ENCODE results near the gene ACBD7.

ACBD7 gene

DNA sequence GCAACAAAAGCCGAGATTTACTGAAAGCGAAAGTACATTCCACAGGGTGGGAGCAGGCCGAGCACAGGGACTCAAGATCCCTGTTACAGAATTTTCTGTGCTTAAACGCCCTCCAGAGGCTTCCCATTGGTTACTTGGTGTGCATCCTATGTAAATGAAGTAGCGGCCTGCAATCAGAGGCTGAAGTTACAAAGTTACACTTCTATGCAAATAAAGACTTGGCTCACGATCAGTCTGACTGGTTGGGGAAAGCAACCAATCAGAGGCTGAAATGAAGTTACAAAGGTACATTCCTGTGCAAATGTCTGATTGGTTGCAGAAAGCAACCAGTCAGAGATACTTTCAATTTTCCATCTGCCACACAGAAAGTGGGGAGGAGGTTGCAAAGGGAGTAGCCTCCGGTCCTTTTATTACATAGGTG lies 4.1 kb downstream of the ACBD7 start:
- Histone ChIP-seq H3K36me3 (ENCODE audit: control insufficient read depth, low read depth, low read length) (no peaks in the 10 kb centered on the region), H3K27me3 (ENCODE audit: control insufficient read depth, insufficient read depth, low read length) (no peaks in the 10 kb centered on the region), H3K4me3 (ENCODE audit: low read length) (peak overlapping the region; percentile 26), H3K27ac (ENCODE audit: low read length) (peak overlapping the region; percentile 26), H3K9me3 (ENCODE audit: control insufficient read depth, low read depth, low read length) (no peaks in the 10 kb centered on the region), H3K9ac (ENCODE audit: low read length) (no peak overlapping the region), H3K4me1 (ENCODE audit: control insufficient read depth, low read depth, low read length) (peaks cover 6% of the 10 kb centered on the region)

DNA sequence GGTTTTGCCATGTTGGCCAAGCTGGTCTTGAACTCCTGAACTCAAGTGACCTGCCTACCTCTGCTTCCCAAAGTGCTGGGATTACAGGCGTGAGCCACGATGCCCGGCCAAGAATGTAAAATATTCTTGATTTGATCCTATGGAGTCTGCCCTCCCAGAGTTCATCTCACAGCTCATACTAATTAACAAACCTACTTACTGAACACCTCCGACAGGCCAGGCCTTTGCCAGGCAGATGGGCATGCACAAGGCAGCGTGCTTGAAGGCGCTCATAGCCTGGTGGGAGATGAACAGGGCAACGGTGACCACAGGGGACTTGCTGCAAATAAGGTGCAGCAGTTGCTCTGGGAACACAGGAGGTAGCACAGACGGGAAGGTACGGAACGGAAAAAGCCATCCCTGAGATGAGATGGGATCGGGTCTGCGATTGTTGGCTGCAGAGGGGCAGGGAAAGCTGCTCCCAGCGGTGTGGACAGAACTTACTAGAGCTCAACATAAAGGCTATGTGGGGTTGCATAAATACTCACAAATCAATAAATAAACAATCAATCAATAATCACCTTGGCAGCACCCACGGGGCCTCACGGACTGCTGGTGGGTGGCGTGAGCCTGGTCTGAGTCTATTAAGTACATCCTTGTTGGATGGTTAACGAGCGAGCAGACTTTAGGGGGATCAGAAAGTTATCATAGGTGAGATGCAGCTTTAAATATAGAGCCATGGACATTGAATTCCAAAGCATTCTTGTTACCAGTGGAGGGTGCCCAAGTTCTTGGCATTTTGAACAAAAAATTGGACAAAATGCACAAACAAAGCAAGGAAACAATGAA lies 4.7 kb downstream of the ACBD7 start:
- Histone ChIP-seq H3K9ac (ENCODE audit: low read length) (no peak overlapping the region), H3K4me1 (ENCODE audit: control insufficient read depth, low read depth, low read length) (peaks cover 6% of the 10 kb centered on the region), H3K36me3 (ENCODE audit: control insufficient read depth, low read depth, low read length) (no peaks in the 10 kb centered on the region), H3K27ac (ENCODE audit: low read length) (peak overlapping the region; percentile 26), H3K4me3 (ENCODE audit: low read length) (peak overlapping the region; percentile 26), H3K27me3 (ENCODE audit: control insufficient read depth, insufficient read depth, low read length) (no peaks in the 10 kb centered on the region), H3K9me3 (ENCODE audit: control insufficient read depth, low read depth, low read length) (no peaks in the 10 kb centered on the region)

DNA sequence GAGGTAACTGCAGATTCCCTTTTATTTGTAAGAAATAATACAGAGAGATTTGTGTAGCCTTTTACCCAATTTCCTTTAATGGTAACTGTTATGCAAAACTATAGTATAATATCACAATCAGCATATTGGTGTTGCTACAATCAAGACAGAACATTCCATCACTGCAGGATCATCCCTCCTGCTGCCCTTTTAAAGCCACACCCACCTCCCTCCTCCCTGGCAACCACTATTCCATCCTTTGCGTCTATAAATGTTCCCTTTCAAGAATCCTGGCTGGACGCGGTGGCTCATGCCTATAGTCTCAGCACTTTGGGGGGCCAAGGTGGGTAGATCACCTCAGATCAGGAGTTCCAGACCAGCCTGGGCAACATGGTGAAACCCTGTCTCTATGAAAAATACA lies 13.2 kb downstream of the ACBD7 start:
- H3K27ac ChIP-seq (ENCODE audit: low read length): no peak overlapping the region

DNA sequence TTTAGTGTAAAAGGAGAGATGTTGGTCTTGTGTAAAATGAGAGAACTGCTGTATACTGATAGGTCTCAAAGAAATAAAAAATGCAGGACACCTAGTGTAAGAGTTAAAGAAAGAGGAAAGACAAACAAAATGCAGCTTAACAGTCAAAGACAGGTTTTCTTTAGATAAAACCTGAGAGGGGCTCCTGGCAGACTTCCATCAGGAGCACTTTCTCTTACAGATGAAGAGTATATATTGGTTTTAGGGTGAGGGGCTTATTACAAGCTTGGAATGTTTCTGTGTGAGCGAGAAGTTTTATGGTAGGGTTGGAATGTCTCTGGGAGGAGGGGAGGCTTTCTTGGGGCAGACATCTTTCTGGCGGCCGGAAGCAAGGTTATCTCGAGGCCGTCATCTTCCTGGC lies 16.2 kb downstream of the ACBD7 start:
- no peak overlapping the region for H3K9ac ChIP-seq (ENCODE audit: low read length)
- peaks cover 5% of the 10 kb centered on the region for H3K9me3 ChIP-seq (ENCODE audit: control insufficient read depth, low read depth, low read length)
- H3K27me3 ChIP-seq (ENCODE audit: control insufficient read depth, insufficient read depth, low read length): no peaks in the 10 kb centered on the region
- H3K27ac ChIP-seq (ENCODE audit: low read length): no peak overlapping the region
- no peaks in the 10 kb centered on the region for H3K36me3 ChIP-seq (ENCODE audit: control insufficient read depth, low read depth, low read length)
- no peak overlapping the region for H3K4me3 ChIP-seq (ENCODE audit: low read length)
- no peaks in the 10 kb centered on the region for H3K4me1 ChIP-seq (ENCODE audit: control insufficient read depth, low read depth, low read length)

More for the DNA sequence above, 13.2 kb downstream of the ACBD7 start:
- peaks cover 5% of the 10 kb centered on the region for H3K9me3 ChIP-seq (ENCODE audit: control insufficient read depth, low read depth, low read length)
- no peak overlapping the region for H3K9ac ChIP-seq (ENCODE audit: low read length)
- H3K27me3 ChIP-seq (ENCODE audit: control insufficient read depth, insufficient read depth, low read length): no peaks in the 10 kb centered on the region
- no peaks in the 10 kb centered on the region for H3K4me1 ChIP-seq (ENCODE audit: control insufficient read depth, low read depth, low read length)
- H3K36me3 ChIP-seq (ENCODE audit: control insufficient read depth, low read depth, low read length): no peaks in the 10 kb centered on the region
- H3K4me3 ChIP-seq (ENCODE audit: low read length): no peak overlapping the region

DNA sequence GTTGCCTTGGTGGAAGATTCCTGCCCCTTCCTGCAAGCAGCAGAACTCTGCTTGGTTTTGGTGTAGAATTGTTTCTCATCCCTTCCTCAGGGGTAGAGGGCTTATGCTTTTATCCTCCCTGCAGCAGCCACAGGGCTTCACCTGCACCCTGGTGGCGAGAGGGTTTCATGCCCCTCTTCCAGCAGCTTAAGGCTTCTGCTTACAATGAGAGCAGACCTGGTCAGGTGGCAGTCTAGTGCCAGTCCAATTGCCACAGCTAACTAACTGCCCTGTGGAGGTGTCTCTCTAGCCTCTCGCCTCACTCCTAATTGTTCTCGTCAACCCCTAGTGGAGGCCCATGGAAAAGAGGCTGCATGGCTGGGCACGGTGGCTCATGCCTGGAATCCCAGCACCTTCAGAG lies 19.3 kb downstream of the ACBD7 start:
- Histone ChIP-seq H3K4me1 (ENCODE audit: control insufficient read depth, low read depth, low read length) (no peaks in the 10 kb centered on the region), H3K27ac (ENCODE audit: low read length) (no peak overlapping the region), H3K27me3 (ENCODE audit: control insufficient read depth, insufficient read depth, low read length) (no peaks in the 10 kb centered on the region), H3K36me3 (ENCODE audit: control insufficient read depth, low read depth, low read length) (no peaks in the 10 kb centered on the region), H3K9ac (ENCODE audit: low read length) (no peak overlapping the region), H3K9me3 (ENCODE audit: control insufficient read depth, low read depth, low read length) (peaks cover 5% of the 10 kb centered on the region), H3K4me3 (ENCODE audit: low read length) (no peak overlapping the region)

DNA sequence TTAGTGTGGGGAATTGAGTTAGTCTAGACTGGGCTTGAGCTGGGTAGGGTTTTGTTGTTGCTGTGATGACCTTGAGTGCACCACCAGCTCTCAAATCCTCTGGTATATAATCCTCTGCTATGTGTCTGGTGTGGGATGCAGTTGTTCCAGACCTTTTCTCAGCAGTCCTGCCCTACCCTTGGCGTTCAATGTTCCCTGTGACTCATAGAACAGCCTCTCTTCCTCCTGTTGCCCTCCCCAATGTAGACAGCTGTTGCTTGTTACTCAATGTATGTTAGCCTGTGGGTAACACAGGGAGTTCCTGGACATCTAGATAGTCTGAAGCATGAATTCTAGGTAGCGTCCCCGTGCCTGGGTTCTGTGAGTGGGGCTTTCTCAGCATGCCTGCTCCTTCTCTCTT lies 19.8 kb downstream of the ACBD7 start:
- no peaks in the 10 kb centered on the region for H3K27me3 ChIP-seq (ENCODE audit: control insufficient read depth, insufficient read depth, low read length)
- H3K4me1 ChIP-seq (ENCODE audit: control insufficient read depth, low read depth, low read length): no peaks in the 10 kb centered on the region
- no peak overlapping the region for H3K4me3 ChIP-seq (ENCODE audit: low read length)
- peaks cover 5% of the 10 kb centered on the region for H3K9me3 ChIP-seq (ENCODE audit: control insufficient read depth, low read depth, low read length)
- no peak overlapping the region for H3K9ac ChIP-seq (ENCODE audit: low read length)
- no peak overlapping the region for H3K27ac ChIP-seq (ENCODE audit: low read length)
- no peaks in the 10 kb centered on the region for H3K36me3 ChIP-seq (ENCODE audit: control insufficient read depth, low read depth, low read length)

DNA sequence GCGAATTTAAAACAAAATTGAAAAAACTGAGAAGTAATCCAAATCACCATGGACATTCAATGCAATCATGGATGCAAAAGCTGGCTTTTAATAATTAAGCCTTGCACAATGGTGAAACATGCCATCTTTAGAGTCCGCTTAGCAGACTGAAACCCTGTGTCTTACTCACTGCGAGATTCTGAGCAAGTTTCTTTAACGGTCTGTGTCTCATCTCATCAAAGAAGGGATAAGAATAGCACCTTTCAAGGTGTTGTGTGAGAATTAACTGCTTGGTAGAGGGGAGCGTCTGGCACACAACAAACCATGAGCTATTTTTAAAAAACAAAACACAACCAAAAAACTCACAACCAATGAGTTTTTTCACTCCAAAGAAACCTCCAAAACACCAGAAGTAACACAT lies 21.4 kb downstream of the ACBD7 start:
- no peaks in the 10 kb centered on the region for H3K36me3 ChIP-seq (ENCODE audit: control insufficient read depth, low read depth, low read length)
- H3K27me3 ChIP-seq (ENCODE audit: control insufficient read depth, insufficient read depth, low read length): no peaks in the 10 kb centered on the region
- no peak overlapping the region for H3K9ac ChIP-seq (ENCODE audit: low read length)
- no peaks in the 10 kb centered on the region for H3K4me1 ChIP-seq (ENCODE audit: control insufficient read depth, low read depth, low read length)
- no peak overlapping the region for H3K4me3 ChIP-seq (ENCODE audit: low read length)
- no peak overlapping the region for H3K27ac ChIP-seq (ENCODE audit: low read length)
- peaks cover 5% of the 10 kb centered on the region for H3K9me3 ChIP-seq (ENCODE audit: control insufficient read depth, low read depth, low read length)

DNA sequence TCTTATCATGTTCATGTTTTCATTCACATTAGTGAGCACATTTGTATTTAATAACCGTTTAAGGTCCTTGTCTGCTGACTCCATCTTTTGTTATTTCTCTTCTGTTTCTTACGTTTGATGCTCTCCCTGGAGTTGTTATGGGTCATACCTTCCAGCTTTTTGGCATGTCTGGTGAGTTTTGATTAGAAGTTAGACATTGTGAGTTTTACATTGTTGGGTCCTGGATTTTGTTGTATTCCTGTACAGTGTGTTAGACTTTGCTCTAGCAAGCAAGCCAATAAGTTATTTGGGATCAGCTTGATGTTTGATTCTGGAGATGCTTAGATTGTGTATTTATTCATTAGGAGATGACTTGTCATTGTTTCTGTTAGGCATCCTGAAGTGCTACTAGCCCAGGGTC lies 27.9 kb downstream of the ACBD7 start:
- H3K4me1 ChIP-seq (ENCODE audit: control insufficient read depth, low read depth, low read length): no peaks in the 10 kb centered on the region
- H3K9me3 ChIP-seq (ENCODE audit: control insufficient read depth, low read depth, low read length): no peaks in the 10 kb centered on the region

DNA sequence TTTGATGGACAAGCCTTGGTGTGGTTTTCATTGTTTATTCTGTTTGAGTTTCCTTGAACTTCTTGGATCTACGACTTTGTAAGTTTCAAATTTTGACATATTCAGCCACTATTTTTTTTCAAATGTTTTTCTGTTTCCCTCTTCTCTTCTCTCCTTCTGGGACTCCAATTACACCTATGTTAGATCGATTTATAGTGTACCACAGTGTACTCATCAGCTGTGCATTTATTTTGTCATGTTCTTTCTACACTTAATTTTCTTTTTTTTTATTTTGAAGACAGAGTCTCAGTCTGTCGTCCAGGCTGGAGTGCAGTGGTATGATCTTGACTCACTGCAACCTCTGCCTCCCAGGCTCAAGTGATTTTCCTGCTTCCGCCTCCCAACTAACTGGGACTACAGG lies 28.7 kb downstream of the ACBD7 start:
- Histone ChIP-seq H3K9me3 (ENCODE audit: control insufficient read depth, low read depth, low read length) (no peaks in the 10 kb centered on the region), H3K27ac (ENCODE audit: low read length) (no peak overlapping the region), H3K4me3 (ENCODE audit: low read length) (no peak overlapping the region), H3K27me3 (ENCODE audit: control insufficient read depth, insufficient read depth, low read length) (no peaks in the 10 kb centered on the region), H3K9ac (ENCODE audit: low read length) (no peak overlapping the region), H3K36me3 (ENCODE audit: control insufficient read depth, low read depth, low read length) (no peaks in the 10 kb centered on the region), H3K4me1 (ENCODE audit: control insufficient read depth, low read depth, low read length) (no peaks in the 10 kb centered on the region)

More for the DNA sequence above, 27.9 kb downstream of the ACBD7 start:
- Histone ChIP-seq H3K9ac (ENCODE audit: low read length) (no peak overlapping the region), H3K27me3 (ENCODE audit: control insufficient read depth, insufficient read depth, low read length) (no peaks in the 10 kb centered on the region), H3K4me3 (ENCODE audit: low read length) (no peak overlapping the region), H3K27ac (ENCODE audit: low read length) (no peak overlapping the region), H3K36me3 (ENCODE audit: control insufficient read depth, low read depth, low read length) (no peaks in the 10 kb centered on the region)

DNA sequence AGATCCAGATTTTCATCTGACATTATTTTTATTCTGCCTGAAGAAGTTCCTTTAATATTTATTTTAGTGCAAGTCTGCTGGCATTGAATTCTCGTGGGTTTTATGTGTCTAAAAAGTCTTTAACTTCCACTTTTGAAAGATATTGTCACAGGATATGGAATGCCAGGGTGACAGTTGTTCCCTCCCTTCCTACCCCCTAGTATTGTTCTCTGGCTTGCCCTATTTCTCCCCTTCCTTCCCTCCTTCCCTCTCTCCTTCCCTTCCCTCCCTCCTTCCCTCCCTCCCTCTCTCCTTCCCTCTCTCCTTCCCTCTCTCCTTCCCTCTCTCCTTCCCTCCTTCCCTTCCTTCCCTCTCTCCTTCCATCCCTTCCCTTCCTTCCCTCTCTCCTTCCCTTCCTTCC lies 29.9 kb downstream of the ACBD7 start:
- Histone ChIP-seq H3K4me1 (ENCODE audit: control insufficient read depth, low read depth, low read length) (no peaks in the 10 kb centered on the region), H3K36me3 (ENCODE audit: control insufficient read depth, low read depth, low read length) (no peaks in the 10 kb centered on the region), H3K27me3 (ENCODE audit: control insufficient read depth, insufficient read depth, low read length) (no peaks in the 10 kb centered on the region), H3K9me3 (ENCODE audit: control insufficient read depth, low read depth, low read length) (no peaks in the 10 kb centered on the region), H3K27ac (ENCODE audit: low read length) (no peak overlapping the region), H3K4me3 (ENCODE audit: low read length) (no peak overlapping the region), H3K9ac (ENCODE audit: low read length) (no peak overlapping the region)

DNA sequence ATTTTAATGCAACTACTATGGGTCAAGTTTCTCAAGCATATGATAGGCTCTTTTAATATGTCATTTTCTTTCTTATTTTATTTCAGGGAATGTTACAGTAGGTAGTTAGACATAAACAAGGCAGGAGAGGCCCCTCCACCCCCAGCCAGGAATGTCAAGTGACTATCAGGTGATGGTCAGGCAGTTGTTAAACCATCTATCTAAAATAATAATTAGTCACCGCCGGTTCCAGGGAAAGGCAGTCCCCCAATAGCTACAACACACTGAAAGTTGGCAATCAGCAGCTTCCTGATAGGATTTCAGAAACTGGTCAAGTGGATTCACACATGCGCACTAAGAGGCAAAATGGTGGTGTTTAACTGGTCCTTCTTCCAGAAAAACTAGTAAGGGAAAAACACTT lies 35.5 kb downstream of the ACBD7 start:
- no peaks in the 10 kb centered on the region for H3K36me3 ChIP-seq (ENCODE audit: control insufficient read depth, low read depth, low read length)
- no peak overlapping the region for H3K4me3 ChIP-seq (ENCODE audit: low read length)
- H3K27me3 ChIP-seq (ENCODE audit: control insufficient read depth, insufficient read depth, low read length): no peaks in the 10 kb centered on the region
- H3K9ac ChIP-seq (ENCODE audit: low read length): no peak overlapping the region
- no peaks in the 10 kb centered on the region for H3K4me1 ChIP-seq (ENCODE audit: control insufficient read depth, low read depth, low read length)
- no peaks in the 10 kb centered on the region for H3K9me3 ChIP-seq (ENCODE audit: control insufficient read depth, low read depth, low read length)
- no peak overlapping the region for H3K27ac ChIP-seq (ENCODE audit: low read length)

DNA sequence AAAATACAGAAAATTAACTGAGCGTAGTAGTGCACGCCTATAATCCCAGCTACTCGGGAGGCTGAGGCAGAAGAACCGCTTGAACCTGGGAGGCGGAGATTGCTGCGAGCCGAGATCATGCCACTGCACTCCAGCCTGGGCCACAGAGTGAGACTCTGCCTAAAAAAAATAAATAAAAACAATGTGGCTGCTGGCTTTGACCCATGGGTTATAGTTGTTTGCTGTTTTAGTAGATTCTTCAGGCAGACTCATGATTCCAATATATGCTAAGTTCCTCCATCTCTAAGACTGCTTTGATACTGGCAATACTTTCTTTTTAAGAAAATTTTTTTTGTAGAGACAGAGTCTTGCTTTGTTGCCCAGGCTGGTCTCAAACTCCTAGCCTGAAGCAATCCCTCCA lies 36.5 kb downstream of the ACBD7 start:
- no peaks in the 10 kb centered on the region for H3K27me3 ChIP-seq (ENCODE audit: control insufficient read depth, insufficient read depth, low read length)
- H3K9ac ChIP-seq (ENCODE audit: low read length): no peak overlapping the region

More for the DNA sequence above, 36.5 kb downstream of the ACBD7 start:
- H3K27ac ChIP-seq (ENCODE audit: low read length): no peak overlapping the region
- no peaks in the 10 kb centered on the region for H3K4me1 ChIP-seq (ENCODE audit: control insufficient read depth, low read depth, low read length)
- no peaks in the 10 kb centered on the region for H3K9me3 ChIP-seq (ENCODE audit: control insufficient read depth, low read depth, low read length)
- H3K4me3 ChIP-seq (ENCODE audit: low read length): no peak overlapping the region
- H3K36me3 ChIP-seq (ENCODE audit: control insufficient read depth, low read depth, low read length): no peaks in the 10 kb centered on the region
